22Rv1 (cell line): ENCODE results near the gene VPS29.

Experiments
- CTCF ChIP-seq: fragments of 450-650 bp; IDR thresholded peaks from 2 replicates; pipeline ENCODE4 v1.5.1; 2017; ENCODE audit warnings: mild to moderate bottlenecking
- ZFX ChIP-seq: fragments of 450-650 bp; IDR thresholded peaks from 2 replicates; pipeline ENCODE4 v1.6.1; 2017; ENCODE audit warnings: antibody characterized with exemption, borderline replicate concordance

- no peak for TF ChIP-seq CTCF
- no peak for TF ChIP-seq ZFX
Measured at GRCh38 chr12:110451263-110451662, 50.6 kb downstream of the VPS29 start.
